Stimulated activated naive CD8-positive, alpha-beta T cell treated with anti-CD3 and anti-CD28 coated beads, Interleukin-15, Interleukin-2, amounts not matched to agents 100 ng/mL and 50 ng/mL, for 24 hours (primary cell): ENCODE data around the gene SMIM7.

ENCODE experiments used
- H3K27ac Mint-ChIP-seq: one replicate; pipeline ENCODE4 v1.8.0; 2021; ENCODE audit warnings: mild to moderate bottlenecking, mixed read lengths
- H3K27me3 Mint-ChIP-seq: one replicate; pipeline ENCODE4 v1.8.0; 2021; ENCODE audit warnings: mixed read lengths
- H3K36me3 Mint-ChIP-seq: one replicate; pipeline ENCODE4 v1.8.0; 2021; ENCODE audit warnings: low read depth, mixed read lengths
- H3K4me1 Mint-ChIP-seq: one replicate; pipeline ENCODE4 v1.8.0; 2021; ENCODE audit warnings: low read depth, mixed read lengths
- H3K4me3 Mint-ChIP-seq: one replicate; pipeline ENCODE4 v1.8.0; 2021; ENCODE audit warnings: mild to moderate bottlenecking, mixed read lengths
- H3K9me3 Mint-ChIP-seq: one replicate; pipeline ENCODE4 v1.8.0; 2021; ENCODE audit warnings: mixed read lengths

The SMIM7 gene

DNA sequence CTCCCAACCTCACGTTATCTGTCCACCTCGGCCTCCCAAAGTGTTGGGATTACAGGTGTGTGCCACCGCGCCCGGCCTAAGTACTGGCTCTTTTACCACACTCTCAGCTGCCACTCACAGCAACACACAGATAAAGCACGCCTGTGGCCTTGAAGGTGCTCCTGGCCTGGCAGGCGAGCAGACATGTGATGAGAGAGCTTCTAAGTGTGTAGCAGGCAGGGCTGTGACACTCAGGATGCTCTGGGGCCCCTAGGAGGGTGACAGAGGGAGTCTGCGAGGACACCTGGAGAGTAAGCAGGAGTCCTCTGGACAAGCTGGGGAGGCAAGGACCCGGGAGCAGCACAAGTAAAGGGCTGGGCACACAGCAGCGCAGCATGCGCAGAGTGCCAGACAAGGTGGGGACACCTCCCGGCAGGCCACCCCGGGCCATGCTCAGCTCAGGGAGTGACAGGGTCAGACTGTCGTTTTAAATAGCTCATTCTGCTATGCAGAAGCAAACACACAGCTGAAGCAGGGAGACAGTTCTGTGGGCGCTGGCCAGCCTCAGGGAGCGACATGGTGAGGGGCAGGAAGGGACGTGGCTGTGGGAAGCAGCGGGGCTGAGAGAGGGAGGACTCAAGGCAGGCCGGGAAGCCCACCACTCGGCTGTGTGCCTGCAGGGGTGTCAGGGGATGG is 58.4 kb downstream of the SMIM7 start:
- Mint-ChIP-seq H3K4me1 (peaks cover 37% of the 10 kb centered on the region), H3K9me3 (no peaks in the 10 kb centered on the region), H3K27ac (no peak overlapping the region), H3K27me3 (no peaks in the 10 kb centered on the region), H3K4me3 (no peak overlapping the region), H3K36me3 (no peaks in the 10 kb centered on the region)

DNA sequence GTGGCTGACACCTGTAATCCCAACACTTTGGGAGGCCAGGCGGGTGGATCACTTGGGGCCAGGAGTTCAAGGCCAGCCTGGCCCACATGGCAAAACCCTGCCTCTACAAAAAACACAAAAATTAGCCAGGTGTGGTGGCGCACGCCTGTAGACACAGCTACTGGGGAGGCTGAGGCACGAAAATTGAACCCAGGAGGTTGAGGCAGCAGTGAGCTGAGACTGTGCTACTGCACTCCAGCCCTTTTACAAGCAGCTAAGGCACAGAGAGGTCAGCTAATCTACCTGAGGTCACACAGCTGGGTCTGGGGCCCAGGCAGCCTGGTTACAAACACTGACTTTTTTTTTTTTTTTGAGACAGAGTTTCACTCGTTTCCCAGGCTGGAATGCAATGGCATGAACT is 59.1 kb downstream of the SMIM7 start:
- no peaks in the 10 kb centered on the region for H3K36me3 Mint-ChIP-seq
- H3K27ac Mint-ChIP-seq: no peak overlapping the region
- no peaks in the 10 kb centered on the region for H3K9me3 Mint-ChIP-seq
- H3K27me3 Mint-ChIP-seq: no peaks in the 10 kb centered on the region
- H3K4me1 Mint-ChIP-seq: peaks cover 42% of the 10 kb centered on the region
- H3K4me3 Mint-ChIP-seq: no peak overlapping the region

DNA sequence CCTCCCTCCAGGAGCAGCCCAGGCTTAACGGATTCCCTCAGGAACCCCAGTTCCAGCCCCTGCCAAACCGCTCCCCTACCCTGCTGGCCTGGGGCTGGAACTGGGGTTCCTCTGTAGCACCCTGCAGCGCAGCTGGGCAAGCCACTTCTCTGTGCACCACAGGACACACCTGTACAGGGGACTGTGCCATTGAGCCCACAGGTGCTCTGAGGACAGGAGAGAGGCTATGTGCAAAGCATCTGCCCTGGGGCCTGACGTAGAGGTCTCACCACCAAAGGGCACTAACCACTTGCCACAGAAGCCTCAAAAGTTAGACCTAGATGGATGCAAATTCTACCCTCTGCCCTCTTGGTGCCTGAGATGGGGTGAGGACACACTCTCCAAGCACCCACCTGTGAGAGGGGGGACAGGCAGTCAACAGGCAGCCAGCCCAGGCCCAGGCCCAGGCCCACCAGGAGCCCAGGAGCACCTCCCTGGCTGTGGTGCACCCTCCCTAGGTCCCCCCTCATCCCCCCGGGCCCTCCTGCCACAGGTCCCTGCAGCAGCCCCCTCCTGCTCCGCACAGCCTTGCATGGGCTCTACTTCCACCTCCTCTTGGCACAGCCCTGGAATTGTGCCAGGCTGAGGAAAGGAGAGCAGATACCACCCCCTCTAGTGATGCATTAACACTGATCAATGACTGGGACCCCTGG is 60.1 kb downstream of the SMIM7 start:
- Mint-ChIP-seq H3K4me3 (no peak overlapping the region), H3K9me3 (no peaks in the 10 kb centered on the region), H3K4me1 (peaks cover 42% of the 10 kb centered on the region), H3K27ac (no peak overlapping the region), H3K27me3 (no peaks in the 10 kb centered on the region), H3K36me3 (no peaks in the 10 kb centered on the region)

DNA sequence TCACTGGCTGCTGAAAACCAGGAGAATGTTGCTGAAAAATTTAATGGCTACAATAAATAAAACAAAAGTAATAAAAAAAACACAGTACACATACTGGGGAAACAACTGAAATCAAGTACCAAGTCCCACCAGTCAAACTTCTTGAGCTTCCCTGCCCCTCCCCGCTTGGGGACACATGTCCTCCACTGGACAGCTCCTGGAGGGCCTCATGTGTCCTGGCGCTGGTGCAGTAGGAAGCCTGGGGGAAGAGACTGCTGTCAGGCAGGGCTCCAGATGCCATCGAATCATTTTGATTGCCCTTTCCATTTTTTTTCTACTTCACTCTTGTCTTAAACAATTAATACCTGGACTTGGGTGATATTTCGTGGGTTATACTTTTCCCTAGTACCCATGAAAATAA is 61.1 kb downstream of the SMIM7 start:
- H3K4me3 Mint-ChIP-seq: no peak overlapping the region
- no peaks in the 10 kb centered on the region for H3K27me3 Mint-ChIP-seq
- H3K36me3 Mint-ChIP-seq: no peaks in the 10 kb centered on the region
- H3K9me3 Mint-ChIP-seq: no peaks in the 10 kb centered on the region
- peaks cover 50% of the 10 kb centered on the region for H3K4me1 Mint-ChIP-seq
- no peak overlapping the region for H3K27ac Mint-ChIP-seq

DNA sequence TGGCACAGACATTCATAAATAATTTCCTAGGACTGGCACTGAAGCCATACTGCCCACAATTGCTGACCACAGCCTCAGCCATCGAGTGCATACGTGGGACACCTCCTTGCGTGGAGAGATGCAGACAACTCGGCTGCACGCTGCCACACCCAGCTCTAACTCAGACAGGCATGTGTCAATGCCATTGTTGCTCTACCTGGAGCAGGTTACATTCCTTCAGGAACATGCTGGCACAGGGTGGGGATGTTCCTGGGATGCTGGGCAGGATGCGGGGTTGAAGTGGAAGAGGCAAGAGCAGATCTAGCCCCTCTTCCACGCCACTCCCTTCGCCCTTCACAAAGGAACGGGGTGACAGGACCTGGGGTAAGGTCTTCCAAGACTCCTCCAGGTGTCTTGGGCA is 63.5 kb downstream of the SMIM7 start:
- Mint-ChIP-seq H3K4me3 (no peak overlapping the region), H3K27ac (no peak overlapping the region)

More for the DNA sequence above, 63.5 kb downstream of the SMIM7 start:
- Mint-ChIP-seq H3K9me3 (no peaks in the 10 kb centered on the region), H3K27me3 (no peaks in the 10 kb centered on the region), H3K36me3 (peaks cover 5% of the 10 kb centered on the region), H3K4me1 (peaks cover 72% of the 10 kb centered on the region)
